C1 segment of cervical spinal cord (tissue), 14 donors: ENCODE measurements around the gene MT1B.
"Not testable (repeated sequence)": the region's sequence is repeated elsewhere in the genome, so short reads cannot be mapped to it uniquely, and the experiment has no call there.

Experiments used
- DNase-seq, 14 donors: peaks; one replicate each; lab custom pipeline; 2025; lab: John Stamatoyannopoulos, UW

MT1B gene

GRCh38 chr16:56667581-56668571 is 16.2 kb downstream of the MT1B start, which contains the start of gene MT1G:
Gene MT1G (minus strand): TSS chr16:56668065. CDS start chr16:56667993, 72 bp downstream.
- peak in 3 of 14 donors; percentile 14 to 21 (median 21) for DNase-seq

- no peak for DNase-seq
Observed at GRCh38 chr16:56669005-56669839, 17.5 kb downstream of the MT1B start, which contains the start of gene MT1H. Gene MT1H (plus strand): TSS chr16:56669814. CDS start chr16:56669885, 71 bp downstream.

- no peak for DNase-seq
Observed at GRCh38 chr16:56669840-56670619, 18.3 kb downstream of the MT1B start.

- DNase-seq: no peak
Observed at GRCh38 chr16:56670620-56670934, 18.9 kb downstream of the MT1B start.

GRCh38 chr16:56671691-56672090 is 20.0 kb downstream of the MT1B start:
- not testable (repeated sequence) for DNase-seq

- DNase-seq: not testable (repeated sequence)
Observed at GRCh38 chr16:56672171-56672570, 20.5 kb downstream of the MT1B start.

GRCh38 chr16:56672761-56673536 is 21.3 kb downstream of the MT1B start:
- DNase-seq: no peak

GRCh38 chr16:56673921-56674320 is 22.2 kb downstream of the MT1B start:
- peak in 1 of 14 donors; percentile 31 for DNase-seq

GRCh38 chr16:56674570-56674969 is 22.9 kb downstream of the MT1B start:
- not testable (repeated sequence) for DNase-seq

GRCh38 chr16:56675685-56676210 is 24.1 kb downstream of the MT1B start:
- DNase-seq: no peak

- no peak for DNase-seq
Observed at GRCh38 chr16:56677474-56677873, 25.8 kb downstream of the MT1B start.

GRCh38 chr16:56679078-56679730 is 27.5 kb downstream of the MT1B start:
- DNase-seq: no peak

- no peak for DNase-seq
Observed at GRCh38 chr16:56679818-56680217, 28.1 kb downstream of the MT1B start.

- DNase-seq: peak; percentile 44 to 97 (median 79)
Observed at GRCh38 chr16:56681939-56682702, 30.4 kb downstream of the MT1B start, which contains the start of gene MT1X. Gene MT1X (plus strand): TSS chr16:56682470. CDS start chr16:56682541, 71 bp downstream.

GRCh38 chr16:56682703-56683397 is 31.2 kb downstream of the MT1B start:
- peak in 1 of 14 donors; percentile 56 for DNase-seq

- peak in 1 of 14 donors; percentile 23 for DNase-seq
Observed at GRCh38 chr16:56683424-56684172, 31.9 kb downstream of the MT1B start.

- DNase-seq: peak in 4 of 14 donors; percentile 33 to 71 (median 52)
Observed at GRCh38 chr16:56684256-56684925, 32.7 kb downstream of the MT1B start.
